Right lung (tissue), 5 donors: ENCODE data around the gene MED13L. TPM values are rescaled to one million over a fixed set of nuclear protein-coding genes. Genes with fewer than 3 reads are reported as not detected.
A peak's percentile ranks its signal among the peaks of the same experiment; 100 is the strongest.
"Not testable (repeated sequence)": the region's sequence is repeated elsewhere in the genome, so short reads cannot be mapped to it uniquely, and the experiment has no call there.

Experiments
- DNase-seq, 2 donors: peaks; one replicate each; pipeline ENCODE4 v3.0.0-alpha.2; 2013
- polyA plus RNA-seq, 5 donors: library from polyadenylated mRNA; unstranded; fragments of 120-200 nt; gene quantifications; one replicate each; pipeline versions ENCODE4 v1.2.1 to v1.2.3, GENCODE V29; 2013; ENCODE audit warnings: inconsistent platforms in 1 of 5, low replicate concordance in 1 of 5; ENCODE audit not compliant: insufficient read length in 5 of 5, insufficient read depth in 1 of 5

MED13L gene
- polyA plus RNA-seq, 5 donors = 56.1 to 104 (median 95.9) TPM

DNA sequence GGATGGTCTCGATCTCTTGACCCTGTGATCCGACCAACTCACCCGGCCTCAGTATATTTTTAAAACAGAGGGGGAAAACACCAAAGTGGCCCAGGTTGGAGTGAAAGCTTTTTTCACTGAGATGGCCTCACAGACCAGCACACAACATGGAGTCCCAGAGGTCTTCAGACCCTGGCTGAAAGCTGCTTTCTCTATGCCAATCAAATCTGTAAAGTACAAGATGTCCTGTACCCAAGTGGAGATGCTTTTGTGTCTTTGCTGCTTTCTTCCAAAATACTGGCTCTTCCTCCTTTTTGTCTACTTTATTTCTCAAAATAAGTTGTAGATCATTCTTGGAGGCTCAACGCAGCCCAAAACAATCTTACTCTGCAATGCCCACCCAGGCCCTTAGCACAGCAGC lies 214.8 kb downstream of the MED13L start:
- no peak for DNase-seq

DNA sequence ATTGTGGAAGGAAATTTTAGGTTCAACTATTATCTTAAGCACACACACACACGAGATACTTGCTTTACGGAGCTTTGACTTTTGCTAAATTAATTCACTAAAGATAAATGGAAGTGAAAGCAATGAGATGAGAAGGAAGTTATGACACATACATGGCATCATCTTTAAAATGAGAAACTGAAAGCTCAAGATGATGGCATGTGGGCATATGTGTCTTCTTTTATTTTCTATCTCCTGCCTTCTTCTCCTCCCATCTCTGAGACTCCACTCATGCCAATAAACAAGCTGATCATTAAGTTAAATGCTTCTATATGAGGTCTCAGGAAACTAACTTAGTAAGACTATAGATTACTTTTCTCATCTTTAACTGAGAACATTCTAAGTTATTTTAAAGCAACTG lies 216.7 kb downstream of the MED13L start:
- no peak for DNase-seq

DNA sequence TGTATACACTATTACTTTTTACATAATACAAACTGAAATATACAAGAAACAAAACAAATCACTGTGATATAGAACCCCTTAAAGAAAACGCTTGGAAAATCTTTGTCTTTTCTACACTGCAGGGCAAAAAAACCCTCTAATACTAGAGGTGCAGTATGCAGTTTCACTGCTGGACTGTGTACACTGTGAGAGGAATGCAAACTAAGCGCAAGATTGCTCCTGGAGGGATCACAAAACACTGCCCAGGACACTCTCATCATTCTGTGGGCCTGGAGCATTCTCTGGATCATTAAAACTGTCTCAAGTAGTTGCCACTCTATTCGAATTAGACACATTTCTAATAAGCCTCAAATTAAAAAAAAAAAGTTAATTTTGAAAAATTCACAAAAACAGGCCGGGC lies 217.6 kb downstream of the MED13L start:
- no peak for DNase-seq

DNA sequence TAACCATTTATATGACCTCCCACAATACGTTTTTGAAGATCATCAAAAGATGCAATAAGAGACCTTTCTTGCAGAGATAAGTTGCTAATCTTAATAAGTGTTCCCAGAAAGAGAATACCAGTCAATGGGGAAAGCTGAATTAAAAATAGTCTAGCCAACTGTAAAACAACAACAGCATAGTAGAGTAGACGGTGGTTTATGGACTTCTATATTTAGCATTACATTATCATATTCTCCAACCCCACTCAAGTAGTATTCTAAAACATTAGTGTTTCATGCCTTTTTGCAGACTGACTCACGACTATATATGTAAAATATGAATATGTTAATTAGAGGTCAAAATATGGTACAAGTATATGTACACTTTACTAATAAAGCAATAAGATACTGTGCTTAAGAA lies 218.9 kb downstream of the MED13L start:
- DNase-seq = no peak

DNA sequence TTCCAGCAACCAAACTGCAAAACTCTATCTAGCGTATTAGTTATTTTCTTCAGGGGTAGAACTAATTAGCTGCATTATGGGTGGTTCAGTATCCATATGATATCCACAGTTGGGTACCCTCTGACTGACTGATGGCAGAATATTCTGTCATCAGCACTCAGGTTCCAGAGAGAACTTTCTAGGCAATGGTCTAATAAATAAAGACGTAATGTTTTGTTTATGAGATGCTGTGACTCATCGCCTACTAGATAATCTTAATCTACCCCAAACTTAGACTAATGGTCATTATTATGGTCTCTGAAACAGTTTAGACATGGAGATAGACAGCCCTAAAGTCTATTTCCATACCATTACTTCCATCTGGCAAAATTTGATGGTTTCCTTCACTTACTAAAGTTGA lies 220.1 kb downstream of the MED13L start:
- no peak for DNase-seq

DNA sequence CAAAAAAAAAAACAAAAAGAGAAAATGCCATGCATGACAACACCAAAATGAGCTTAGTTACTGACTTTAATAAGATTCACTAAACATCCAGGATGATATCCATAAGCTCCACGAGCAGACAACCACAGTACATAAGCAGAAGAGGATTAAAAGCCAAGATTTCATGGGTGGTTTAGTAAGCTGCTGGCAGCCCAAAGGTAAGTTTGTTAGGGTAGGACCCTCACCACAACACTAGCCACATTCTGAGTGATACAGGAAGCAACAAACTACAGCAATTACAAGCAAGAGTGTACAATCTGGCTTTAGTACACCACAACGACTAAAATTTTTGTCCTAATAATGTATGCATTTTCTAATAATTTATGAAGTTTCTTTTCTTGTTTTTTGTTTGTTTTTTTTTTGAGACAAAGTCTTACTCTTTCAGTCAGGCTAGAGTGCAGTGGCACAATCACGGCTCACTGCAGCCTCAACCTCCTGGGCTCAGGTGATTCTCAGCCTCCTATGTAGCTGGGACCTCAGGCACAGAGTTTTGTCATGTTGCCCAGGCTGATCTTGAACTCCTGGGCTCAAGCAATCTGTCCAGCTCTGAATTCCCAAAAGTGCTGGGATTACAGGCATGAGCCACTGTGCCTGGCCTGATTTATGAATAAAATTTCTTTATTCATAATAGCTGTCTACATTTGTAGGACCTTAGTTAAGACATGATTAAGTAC lies 221.4 kb downstream of the MED13L start:
- no peak for DNase-seq

DNA sequence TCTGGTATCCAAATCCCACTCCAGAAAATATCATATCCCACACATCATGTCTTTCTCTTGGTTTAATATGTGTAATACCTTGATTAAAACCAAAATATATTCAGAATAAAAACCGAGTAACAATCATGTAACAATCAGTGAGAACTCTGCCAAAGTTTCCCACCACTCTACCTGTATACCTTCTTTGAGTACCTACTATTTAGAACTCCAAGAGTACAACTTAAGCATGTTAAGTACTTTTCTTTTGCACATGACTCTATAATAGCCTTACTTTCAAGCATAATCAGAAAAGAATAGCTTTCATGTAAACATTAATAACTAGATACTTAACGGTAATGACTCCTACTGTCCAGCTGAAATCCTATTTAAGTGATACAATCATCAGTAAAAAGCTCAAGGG lies 223.2 kb downstream of the MED13L start:
- DNase-seq = no peak

DNA sequence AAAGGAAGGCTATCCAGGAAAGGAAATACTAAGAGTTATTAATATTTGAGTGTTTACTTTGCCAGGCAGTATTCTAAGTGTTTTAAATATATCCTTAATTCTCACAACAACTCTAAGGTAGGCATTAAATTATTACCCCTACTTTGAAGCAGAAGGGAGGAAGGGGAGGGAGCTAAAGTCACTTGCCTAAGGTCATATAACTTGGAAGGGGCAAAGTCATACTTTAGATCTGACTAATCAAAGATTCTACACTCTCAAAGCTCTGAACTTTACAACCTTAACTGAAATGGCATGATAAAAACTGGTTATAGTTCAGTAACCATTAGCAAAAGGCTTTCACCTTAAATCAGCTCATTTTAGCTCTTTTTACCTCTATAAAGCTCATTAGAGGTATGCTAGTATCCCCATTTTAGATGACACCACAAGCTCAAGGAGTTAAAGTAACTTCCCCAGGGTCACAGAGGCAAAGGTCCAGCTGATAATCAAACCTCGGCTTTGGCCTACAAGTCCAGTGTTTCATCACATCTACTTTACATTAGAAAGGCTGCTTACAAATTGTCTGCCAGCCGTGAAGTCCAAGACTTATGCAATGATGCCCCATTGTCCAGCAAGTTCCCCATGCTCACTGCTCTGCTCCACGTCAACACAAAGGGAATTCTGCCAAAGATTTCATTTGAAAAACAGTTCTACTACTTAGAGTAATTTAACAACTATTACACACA lies 223.9 kb downstream of the MED13L start:
- peak; percentile 83 to 85 for DNase-seq

DNA sequence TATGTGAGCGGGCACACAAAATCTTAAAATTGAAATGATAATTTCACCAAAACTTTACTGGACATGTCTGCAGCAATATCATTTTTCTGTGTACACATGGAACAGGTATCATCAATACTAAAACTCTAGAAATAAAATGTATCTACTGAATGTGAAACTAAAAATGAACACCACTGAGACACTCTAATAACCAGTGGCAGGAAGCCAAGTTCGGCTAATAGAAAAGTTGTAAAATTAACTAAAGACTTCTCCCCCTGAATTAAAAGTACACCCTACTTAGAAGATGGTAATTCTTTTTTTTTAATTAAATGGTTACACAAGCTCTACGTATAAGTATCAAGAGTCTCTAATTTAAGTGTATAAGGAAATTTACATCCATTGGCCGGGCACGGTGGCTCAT lies 227.2 kb downstream of the MED13L start:
- DNase-seq = no peak

DNA sequence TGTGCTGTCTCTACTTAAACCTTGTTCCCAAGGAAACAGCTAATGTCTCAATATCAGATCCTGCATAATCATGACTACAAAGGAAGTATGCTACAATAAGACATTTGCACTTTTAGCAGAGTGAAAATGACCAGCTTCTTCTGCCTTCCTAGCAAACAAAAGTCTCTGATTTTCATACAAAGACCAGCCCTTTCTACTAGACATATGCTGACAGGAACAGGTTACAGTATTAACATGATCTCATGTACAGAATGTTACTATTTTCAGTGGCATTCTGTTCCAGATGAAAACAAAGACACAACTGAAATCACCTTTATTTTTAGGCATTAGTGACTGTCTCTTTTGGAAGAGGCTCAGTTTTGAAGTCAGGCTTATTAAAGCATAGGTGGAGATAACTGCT lies 228.6 kb downstream of the MED13L start:
- DNase-seq = no peak

DNA sequence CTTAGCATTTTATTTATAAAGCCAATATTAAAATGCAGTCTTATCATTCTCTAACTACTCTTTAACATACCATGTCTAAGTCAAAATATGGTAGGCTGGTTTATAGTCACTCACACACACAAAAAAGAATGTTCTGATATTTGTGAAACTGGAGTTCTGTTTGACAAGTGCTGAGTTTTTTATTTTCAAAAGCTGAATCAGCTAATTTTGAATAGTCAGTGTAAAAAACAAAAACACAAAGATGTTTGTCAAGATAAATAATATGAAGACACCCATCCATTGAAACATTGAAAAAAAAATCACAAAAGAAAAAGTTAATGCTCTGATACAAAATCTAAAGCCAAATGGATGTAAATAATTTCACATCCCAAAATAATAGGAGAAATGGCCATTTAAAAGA lies 231.5 kb downstream of the MED13L start:
- DNase-seq = no peak

DNA sequence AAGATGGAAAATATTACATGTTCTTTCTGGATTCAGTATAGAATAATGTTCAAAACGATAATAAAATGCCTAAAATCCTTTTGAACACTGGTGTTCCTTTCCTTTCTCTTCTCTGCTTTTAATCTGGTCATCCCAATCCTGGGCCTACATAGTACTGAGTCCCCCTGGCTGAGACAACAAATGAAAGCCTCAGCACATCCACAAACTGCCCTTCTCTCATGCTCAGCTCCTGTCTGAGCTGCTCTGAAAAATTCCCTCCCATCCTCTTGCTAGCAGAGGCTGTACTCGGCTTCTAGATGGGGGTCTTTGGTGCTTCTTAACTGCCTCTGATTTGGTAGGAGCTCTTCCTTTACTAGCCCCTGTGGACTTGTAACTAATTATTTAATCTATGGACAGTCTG lies 232.3 kb downstream of the MED13L start:
- DNase-seq = no peak

DNA sequence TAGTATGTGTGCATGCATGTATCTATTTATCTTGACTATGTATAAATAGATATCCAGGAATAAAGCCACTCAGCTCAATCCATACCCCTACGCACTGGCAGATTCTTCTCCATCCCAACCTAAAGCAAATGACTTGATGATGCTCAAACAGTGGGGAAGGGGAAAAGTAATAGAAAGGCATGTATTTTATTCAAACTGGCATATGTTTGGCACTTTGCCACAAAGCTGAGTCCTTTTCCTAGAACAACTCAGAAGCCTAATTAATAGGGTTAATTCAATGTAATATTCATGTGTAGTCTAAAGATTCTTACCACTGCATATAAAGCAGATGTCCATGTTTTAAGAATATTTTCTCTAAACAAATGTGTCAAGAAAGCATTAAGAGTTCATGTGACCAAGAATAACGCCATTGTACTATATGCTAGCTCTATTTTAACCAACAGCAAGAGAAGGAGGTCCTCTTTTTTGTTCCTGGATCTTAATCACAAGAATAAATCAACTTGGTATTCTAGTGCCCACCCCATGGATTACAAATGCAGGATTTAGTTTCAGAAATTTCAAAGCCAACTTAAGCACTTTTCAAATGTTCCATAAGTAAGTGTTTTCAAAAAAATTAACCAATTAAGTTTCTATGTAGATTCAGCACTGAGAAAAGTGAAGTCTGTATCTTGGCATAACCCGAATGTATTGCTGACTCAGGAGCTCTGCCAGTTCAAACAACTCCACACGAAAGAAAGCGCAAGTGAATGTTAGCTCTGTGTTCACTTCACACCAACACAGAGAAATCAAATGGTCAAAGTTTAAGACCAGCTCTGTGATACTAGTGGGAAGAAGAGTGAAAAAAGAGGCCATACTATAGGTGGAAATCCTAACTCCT lies 233.6 kb downstream of the MED13L start:
- DNase-seq = no peak

DNA sequence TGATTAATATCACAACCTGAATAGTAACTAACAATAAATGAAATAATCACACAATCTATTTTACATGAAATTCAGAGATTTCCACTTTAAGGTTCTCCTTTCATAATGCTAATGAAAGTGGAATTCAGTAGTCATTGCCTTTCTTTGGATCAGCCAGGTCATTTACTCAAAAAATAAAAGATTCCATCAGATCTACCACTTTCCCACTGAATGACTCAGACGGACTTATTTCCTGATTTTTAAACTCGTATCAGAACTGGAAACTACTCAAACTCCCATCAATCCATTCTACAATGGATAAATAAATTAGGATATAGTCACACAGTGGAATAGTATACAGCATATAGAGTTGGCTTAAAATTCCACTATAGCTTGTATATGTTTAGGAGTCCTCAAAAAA lies 237.1 kb downstream of the MED13L start:
- no peak for DNase-seq

DNA sequence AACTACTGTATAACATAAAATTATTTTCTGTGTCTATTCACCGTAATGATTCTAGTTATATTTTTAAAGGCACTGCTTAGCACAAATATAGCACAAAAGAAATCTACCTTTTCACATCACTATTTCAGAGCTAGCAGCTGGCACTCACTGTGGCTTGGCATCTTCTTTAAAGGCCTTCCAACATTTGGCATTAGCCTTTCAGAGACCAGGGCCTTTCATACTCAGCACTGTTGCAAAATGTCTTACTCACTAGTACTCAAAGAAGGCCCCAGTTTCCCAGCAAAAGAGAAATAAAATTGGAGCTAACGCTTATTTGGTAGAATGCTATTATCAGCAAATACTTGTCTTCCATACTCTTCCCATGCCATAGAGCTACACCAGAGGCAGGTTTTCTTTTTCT lies 238.4 kb downstream of the MED13L start:
- DNase-seq = no peak

DNA sequence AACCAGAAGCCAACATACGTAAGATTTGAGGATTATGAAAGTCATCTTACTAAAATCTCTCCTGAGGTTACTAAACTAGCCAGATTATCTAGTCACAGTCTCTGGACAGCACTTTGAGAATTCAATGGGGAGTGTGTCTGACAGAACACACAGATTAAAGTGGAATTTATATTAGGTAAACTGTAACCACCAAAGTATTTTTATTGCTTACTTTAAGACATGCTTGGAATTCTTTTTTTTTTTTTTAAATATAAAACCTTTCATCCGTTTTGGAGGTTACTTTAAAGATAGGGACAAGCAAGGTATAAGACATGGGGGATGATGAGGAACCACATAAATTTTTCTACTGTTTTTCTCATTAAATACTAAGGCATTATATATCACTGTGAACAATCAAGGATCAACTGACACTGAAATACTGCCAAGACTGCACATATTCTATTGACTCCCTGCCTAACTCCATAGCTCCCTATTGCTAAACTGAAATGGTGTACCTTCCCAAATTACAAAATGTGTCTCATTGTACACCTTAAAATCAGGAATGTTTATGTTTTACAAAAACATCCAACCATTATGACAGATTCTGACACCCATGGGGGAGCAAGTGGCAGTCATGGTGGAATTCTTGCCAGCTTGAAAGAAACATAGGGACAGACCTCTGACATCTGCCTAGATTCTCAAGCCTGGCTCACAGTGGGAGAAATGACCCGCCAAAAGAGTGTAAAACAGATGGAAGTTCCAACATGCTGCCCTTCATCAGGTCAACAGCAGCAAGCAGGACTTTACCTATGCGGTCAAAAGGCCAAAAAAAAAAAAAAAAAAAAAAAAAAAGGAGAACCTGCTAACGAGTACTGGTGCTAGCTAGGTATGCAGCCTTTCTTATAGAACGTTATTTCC lies 239.3 kb downstream of the MED13L start:
- DNase-seq = no peak

DNA sequence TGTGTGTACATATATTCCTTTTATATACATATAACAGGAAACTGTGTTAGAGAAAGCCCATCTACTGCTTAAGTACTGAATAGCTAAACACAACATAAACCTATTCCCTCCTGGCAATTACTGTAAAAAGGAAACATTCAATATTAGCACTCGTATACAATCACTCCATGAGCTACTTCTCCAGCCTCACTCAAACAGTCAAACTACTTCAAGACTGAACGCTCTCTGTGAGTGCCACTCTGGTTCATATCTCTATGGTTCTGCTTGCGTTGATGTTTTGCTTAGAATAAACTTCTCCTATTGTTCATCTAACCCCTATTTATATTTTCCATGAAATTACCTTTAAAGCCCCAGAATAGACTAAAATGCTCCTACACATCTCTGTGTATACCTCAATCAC lies 243.7 kb downstream of the MED13L start:
- no peak for DNase-seq

DNA sequence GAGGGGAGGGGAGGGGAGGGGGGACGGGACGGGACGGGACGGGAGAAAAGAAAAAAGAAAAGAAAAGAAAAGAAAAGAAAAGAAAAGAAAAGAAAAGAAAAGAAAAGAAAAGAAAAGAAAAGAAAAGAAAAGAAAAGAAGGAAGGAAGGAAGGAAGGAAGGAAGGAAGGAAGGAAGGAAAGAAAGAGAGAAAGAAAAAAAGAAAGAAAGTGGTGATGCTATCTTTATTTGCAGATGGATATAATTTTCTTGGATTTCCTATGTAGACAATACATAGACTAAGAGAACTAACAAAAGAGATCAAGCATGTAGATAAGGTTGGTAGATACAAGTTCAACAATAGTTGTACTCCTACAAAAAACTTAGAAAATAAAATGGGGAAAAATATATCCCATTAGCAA lies 245.9 kb downstream of the MED13L start:
- DNase-seq = not testable (repeated sequence)

DNA sequence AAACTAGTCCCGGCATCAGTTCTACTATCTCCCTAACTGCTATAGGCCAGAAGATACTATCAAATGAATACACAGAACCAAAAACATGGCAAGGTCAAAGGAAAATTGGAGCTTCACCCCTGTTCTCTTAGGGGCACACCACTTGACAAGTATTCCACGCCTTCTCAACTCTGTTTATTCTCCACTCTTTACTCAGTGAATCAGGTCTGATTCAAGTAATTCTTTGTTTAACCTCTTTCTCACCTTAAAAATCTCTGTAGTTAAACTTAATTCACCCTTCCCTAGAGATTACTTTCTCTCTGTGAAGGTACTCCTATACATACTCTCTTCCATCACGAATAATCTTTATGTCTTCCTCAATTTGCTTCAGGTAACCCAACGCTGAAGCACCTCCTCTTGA lies 248.9 kb downstream of the MED13L start:
- no peak for DNase-seq

DNA sequence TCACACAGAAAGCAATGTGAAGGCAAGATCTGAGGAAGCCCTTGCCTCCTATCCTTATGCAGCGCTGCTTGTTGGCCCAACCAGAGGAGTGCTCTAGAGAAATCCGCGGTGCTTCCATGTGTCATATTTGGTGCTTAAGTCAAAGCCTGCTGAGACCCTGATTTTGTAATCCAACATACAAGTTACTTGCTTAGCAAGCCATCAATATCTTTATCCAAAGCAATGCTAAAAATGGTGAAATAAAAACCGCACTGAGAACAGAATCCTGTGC lies 250.0 kb downstream of the MED13L start:
- DNase-seq = no peak

DNA sequence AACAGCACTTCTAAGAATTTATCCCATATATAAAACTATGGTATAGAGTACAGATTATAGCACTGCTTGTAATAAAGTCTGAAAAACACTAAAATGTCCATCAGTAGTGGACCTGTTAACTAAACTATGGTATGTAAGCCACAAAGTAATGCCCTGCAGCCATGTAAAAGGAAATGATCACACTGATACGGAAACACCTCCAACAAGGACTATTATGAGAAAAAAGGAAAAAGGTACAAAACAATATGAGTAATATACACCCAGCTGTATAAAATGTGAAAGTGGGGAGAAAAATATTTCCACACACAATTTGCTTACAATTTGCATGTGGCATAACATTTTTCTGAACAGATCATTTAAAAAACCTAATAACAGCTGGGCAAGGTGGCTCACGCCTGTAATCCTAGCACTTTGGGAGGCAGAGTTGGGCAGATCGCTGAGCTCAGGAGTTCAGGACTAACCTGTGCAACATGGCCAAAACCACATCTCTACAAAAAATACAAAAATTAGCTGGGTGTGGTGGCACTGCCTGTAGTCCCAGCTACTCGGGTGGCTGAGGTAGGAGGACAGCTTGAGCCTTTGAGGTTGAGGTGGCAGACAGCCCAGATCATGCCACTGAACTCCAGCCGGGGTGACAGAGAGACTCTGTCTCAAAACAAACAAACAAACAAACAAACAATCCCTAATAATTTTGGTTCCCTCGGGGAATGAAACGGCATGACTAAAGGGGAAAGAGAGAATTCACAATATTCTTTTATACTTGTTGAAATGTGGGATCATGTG lies 250.5 kb downstream of the MED13L start:
- DNase-seq = no peak
